Neural cell (in vitro differentiated cells): Measurements from ENCODE around the gene CASTOR1. TPM values are rescaled to one million over a fixed set of nuclear protein-coding genes. Genes with fewer than 3 reads are reported as not detected.

ENCODE experiments used
- H2AFZ ChIP-seq: fragments of 200-600, 300-800 bp; sonication (generic), shearing (Covaris generic); 2 replicates; pipeline ENCODE4 v1.6.0; 2014; ENCODE audit warnings: low read depth, mild to moderate bottlenecking, antibody characterized with exemption, low read length, moderate library complexity
- H3F3A ChIP-seq: fragments of 200-600 bp; shearing (Covaris generic); 2 replicates; pipeline ENCODE4 v1.6.1; 2016; ENCODE audit warnings: mild to moderate bottlenecking, moderate library complexity, mixed read lengths, antibody characterized with exemption, low read length; ENCODE audit not compliant: insufficient read depth, poor library complexity, severe bottlenecking
- H3K27ac ChIP-seq: fragments of 200-600, 300-800 bp; sonication (generic), shearing (Covaris generic); 2 replicates; pipeline ENCODE4 v1.5.1; 2014; ENCODE audit warnings: mild to moderate bottlenecking, low read length, moderate library complexity
- H3K27me3 ChIP-seq: fragments of 300-800, 200-600 bp; sonication (generic), shearing (Covaris generic); 2 replicates; pipeline ENCODE4 v1.6.0; 2014; ENCODE audit warnings: mild to moderate bottlenecking, low read depth, low read length, moderate library complexity; ENCODE audit not compliant: insufficient read depth
- H3K36me3 ChIP-seq: fragments of 300-800, 200-600 bp; sonication (generic), shearing (Covaris generic); 2 replicates; pipeline ENCODE4 v1.5.1; 2014; ENCODE audit warnings: mild to moderate bottlenecking, antibody characterized with exemption, low read length, moderate library complexity; ENCODE audit not compliant: insufficient read depth
- H3K4me2 ChIP-seq: fragments of 300-800, 200-600 bp; sonication (generic), shearing (Covaris generic); 2 replicates; pipeline ENCODE4 v1.6.0; 2014; ENCODE audit warnings: mild to moderate bottlenecking, low read length
- H3K4me3 ChIP-seq: fragments of 300-800, 200-600 bp; sonication (generic), shearing (Covaris generic); 2 replicates; pipeline ENCODE4 v1.5.1; 2014; ENCODE audit warnings: mild to moderate bottlenecking, low read length, moderate library complexity
- H3K79me2 ChIP-seq: fragments of 200-600 bp; shearing (Covaris generic); replicated peaks from 2 replicates; pipeline ENCODE4 v1.6.0; 2014; ENCODE audit warnings: mild to moderate bottlenecking, low read length, moderate library complexity; ENCODE audit not compliant: insufficient read depth
- H3K9ac ChIP-seq: fragments of 300-800, 200-600 bp; sonication (generic), shearing (Covaris generic); 2 replicates; pipeline ENCODE4 v1.6.1; 2016; ENCODE audit warnings: mild to moderate bottlenecking, low read length, mixed read lengths
- H3K9me2 ChIP-seq: fragments of 200-600 bp; shearing (Covaris generic); 2 replicates; pipeline ENCODE4 v1.6.1; 2016; ENCODE audit warnings: mild to moderate bottlenecking, low read length, mixed read lengths; ENCODE audit not compliant: insufficient read depth
- H3K9me3 ChIP-seq: fragments of 200-600, 300-800 bp; sonication (generic), shearing (Covaris generic); 2 replicates; pipeline ENCODE4 v1.6.1; 2016; ENCODE audit warnings: mild to moderate bottlenecking, mixed run types, low read length, moderate library complexity, mixed read lengths
- H4K20me1 ChIP-seq: fragments of 200-600 bp; shearing (Covaris generic); 2 replicates; pipeline ENCODE4 v1.6.1; 2016; ENCODE audit warnings: mild to moderate bottlenecking, mixed run types; ENCODE audit not compliant: insufficient read depth
- EP300 ChIP-seq: fragments of 450-650 bp; conservative IDR thresholded peaks from 2 replicates; pipeline ENCODE4 v1.6.1; 2014; ENCODE audit warnings: antibody characterized with exemption, mild to moderate bottlenecking, moderate library complexity; ENCODE audit not compliant: poor library complexity, severe bottlenecking
- EZH2 ChIP-seq: fragments of 200-600, 300-800 bp; shearing (Covaris generic), sonication (generic); IDR thresholded peaks from 2 replicates; pipeline ENCODE4 v1.6.1; 2014; ENCODE audit warnings: antibody characterized with exemption, low read length, borderline replicate concordance, mild to moderate bottlenecking; ENCODE audit not compliant: insufficient read depth, poor library complexity, severe bottlenecking
- MXI1 ChIP-seq: fragments of 450-650 bp; conservative IDR thresholded peaks from 2 replicates; pipeline ENCODE4 v1.6.1; 2014; ENCODE audit warnings: antibody characterized with exemption, mild to moderate bottlenecking; ENCODE audit not compliant: poor library complexity, severe bottlenecking
- POLR2AphosphoS5 ChIP-seq: IDR thresholded peaks from 2 replicates; pipeline ENCODE4 v1.6.1; 2012
- RAD21 ChIP-seq: fragments of 450-650 bp; conservative IDR thresholded peaks from 2 replicates; pipeline ENCODE4 v1.6.1; 2014; ENCODE audit warnings: antibody characterized with exemption, mild to moderate bottlenecking, moderate library complexity
- SMC3 ChIP-seq: fragments of 450-650 bp; conservative IDR thresholded peaks from 2 replicates; pipeline ENCODE4 v1.6.1; 2014; ENCODE audit warnings: antibody characterized with exemption, mild to moderate bottlenecking, moderate library complexity; ENCODE audit not compliant: poor library complexity
- TAF1 ChIP-seq: IDR thresholded peaks from 2 replicates; pipeline ENCODE4 v1.6.1; 2012; ENCODE audit warnings: low read depth
- polyA plus RNA-seq: library from polyadenylated mRNA; depleted of rRNA; stranded (reverse); fragments of >200 nt; gene quantifications from 2 replicates; pipeline ENCODE4 v1.2.3, GENCODE V29; 2014
- TF ChIP-seq, protein P1 (sequence below): IDR thresholded peaks from 2 replicates; pipeline ENCODE4 v1.6.1; 2012; ENCODE audit warnings: borderline replicate concordance
- TF ChIP-seq, protein P2 (sequence below): fragments of 450-650 bp; IDR thresholded peaks from 2 replicates; pipeline ENCODE4 v1.5.1; 2014; ENCODE audit warnings: antibody characterized with exemption, mild to moderate bottlenecking, moderate library complexity; ENCODE audit not compliant: poor library complexity, severe bottlenecking

CASTOR1 gene
- polyA plus RNA-seq, 1 donor from 2014 or later, result 2.2 TPM

DNA sequence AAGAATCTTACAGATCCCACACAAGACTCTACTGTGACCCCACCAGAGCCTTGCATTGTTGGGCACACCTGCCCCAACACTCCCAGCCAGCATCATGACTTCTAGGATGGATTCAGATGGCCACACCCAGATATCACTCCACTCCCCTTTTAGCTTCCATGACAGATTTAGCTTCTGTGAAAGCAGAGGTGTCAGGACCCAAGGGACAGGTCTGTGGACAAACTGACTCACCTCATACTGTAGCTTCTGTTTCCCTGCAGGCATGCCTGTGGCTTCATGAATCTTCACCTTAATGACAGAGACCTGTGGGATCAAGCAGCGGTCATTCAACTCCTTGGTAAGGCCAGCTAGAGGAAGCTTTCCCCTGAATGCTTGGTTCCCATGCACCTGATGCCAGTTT, 45.9 kb upstream of the CASTOR1 start:
- no peak overlapping the region for H3K27ac ChIP-seq
- no peaks in the 10 kb centered on the region for H3K9me2 ChIP-seq
- H3K36me3 ChIP-seq, result peaks cover 6% of the 10 kb centered on the region

DNA sequence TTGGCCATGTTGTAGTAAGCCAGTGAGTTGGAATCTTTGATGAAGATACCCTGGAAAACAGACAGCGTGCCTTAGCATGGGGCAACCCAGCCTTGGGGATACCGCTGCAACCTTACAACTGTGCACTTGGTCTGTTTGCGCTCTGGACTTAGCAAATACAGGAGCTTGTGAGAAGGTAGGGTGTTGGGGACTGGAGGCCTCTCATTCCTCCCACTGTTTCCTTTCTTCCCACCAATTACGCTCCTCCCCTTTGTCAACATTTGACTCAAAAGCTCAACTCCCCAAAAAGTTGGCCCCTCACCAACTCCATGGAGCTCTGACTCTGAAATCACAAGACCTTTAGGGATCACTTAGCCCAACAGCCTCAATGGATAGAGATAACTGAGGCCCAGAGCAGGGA, 45.3 kb upstream of the CASTOR1 start:
- H4K20me1 ChIP-seq, result no peaks in the 10 kb centered on the region
- no peaks in the 10 kb centered on the region for H3K36me3 ChIP-seq
- no peaks in the 10 kb centered on the region for H3K9me3 ChIP-seq
- no peaks in the 10 kb centered on the region for H3F3A ChIP-seq
- H3K27me3 ChIP-seq, result no peaks in the 10 kb centered on the region
- H3K4me2 ChIP-seq, result no peak overlapping the region
- H3K4me3 ChIP-seq, result no peak overlapping the region
- no peaks in the 10 kb centered on the region for H3K9me2 ChIP-seq
- no peak overlapping the region for H3K27ac ChIP-seq
- no peak overlapping the region for H2AFZ ChIP-seq
- TF ChIP-seq TAF1, result no peak
- TF ChIP-seq EP300, result no peak
- TF ChIP-seq MXI1, result no peak
- no peak for TF ChIP-seq EZH2
- no peak for TF ChIP-seq SMC3
- TF ChIP-seq, protein P1, sequence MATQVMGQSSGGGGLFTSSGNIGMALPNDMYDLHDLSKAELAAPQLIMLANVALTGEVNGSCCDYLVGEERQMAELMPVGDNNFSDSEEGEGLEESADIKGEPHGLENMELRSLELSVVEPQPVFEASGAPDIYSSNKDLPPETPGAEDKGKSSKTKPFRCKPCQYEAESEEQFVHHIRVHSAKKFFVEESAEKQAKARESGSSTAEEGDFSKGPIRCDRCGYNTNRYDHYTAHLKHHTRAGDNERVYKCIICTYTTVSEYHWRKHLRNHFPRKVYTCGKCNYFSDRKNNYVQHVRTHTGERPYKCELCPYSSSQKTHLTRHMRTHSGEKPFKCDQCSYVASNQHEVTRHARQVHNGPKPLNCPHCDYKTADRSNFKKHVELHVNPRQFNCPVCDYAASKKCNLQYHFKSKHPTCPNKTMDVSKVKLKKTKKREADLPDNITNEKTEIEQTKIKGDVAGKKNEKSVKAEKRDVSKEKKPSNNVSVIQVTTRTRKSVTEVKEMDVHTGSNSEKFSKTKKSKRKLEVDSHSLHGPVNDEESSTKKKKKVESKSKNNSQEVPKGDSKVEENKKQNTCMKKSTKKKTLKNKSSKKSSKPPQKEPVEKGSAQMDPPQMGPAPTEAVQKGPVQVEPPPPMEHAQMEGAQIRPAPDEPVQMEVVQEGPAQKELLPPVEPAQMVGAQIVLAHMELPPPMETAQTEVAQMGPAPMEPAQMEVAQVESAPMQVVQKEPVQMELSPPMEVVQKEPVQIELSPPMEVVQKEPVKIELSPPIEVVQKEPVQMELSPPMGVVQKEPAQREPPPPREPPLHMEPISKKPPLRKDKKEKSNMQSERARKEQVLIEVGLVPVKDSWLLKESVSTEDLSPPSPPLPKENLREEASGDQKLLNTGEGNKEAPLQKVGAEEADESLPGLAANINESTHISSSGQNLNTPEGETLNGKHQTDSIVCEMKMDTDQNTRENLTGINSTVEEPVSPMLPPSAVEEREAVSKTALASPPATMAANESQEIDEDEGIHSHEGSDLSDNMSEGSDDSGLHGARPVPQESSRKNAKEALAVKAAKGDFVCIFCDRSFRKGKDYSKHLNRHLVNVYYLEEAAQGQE, result no peak
- TF ChIP-seq RAD21, result no peak
- no peak for TF ChIP-seq POLR2AphosphoS5
- TF ChIP-seq, protein P2, sequence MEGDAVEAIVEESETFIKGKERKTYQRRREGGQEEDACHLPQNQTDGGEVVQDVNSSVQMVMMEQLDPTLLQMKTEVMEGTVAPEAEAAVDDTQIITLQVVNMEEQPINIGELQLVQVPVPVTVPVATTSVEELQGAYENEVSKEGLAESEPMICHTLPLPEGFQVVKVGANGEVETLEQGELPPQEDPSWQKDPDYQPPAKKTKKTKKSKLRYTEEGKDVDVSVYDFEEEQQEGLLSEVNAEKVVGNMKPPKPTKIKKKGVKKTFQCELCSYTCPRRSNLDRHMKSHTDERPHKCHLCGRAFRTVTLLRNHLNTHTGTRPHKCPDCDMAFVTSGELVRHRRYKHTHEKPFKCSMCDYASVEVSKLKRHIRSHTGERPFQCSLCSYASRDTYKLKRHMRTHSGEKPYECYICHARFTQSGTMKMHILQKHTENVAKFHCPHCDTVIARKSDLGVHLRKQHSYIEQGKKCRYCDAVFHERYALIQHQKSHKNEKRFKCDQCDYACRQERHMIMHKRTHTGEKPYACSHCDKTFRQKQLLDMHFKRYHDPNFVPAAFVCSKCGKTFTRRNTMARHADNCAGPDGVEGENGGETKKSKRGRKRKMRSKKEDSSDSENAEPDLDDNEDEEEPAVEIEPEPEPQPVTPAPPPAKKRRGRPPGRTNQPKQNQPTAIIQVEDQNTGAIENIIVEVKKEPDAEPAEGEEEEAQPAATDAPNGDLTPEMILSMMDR, result no peak
- H3K9ac ChIP-seq, result no peak overlapping the region
- no peaks in the 10 kb centered on the region for H3K79me2 ChIP-seq

More for the DNA sequence above, 45.9 kb upstream of the CASTOR1 start:
- TF ChIP-seq MXI1 (no peak), POLR2AphosphoS5 (no peak), EP300 (no peak), RAD21 (no peak), SMC3 (no peak), EZH2 (no peak), TAF1 (no peak)
- TF ChIP-seq, protein P1, result no peak
- TF ChIP-seq, protein P2, result no peak
- H3K4me2 ChIP-seq, result no peak overlapping the region
- no peak overlapping the region for H2AFZ ChIP-seq
- no peaks in the 10 kb centered on the region for H3K79me2 ChIP-seq
- H3F3A ChIP-seq, result no peaks in the 10 kb centered on the region
- H4K20me1 ChIP-seq, result no peaks in the 10 kb centered on the region
- H3K27me3 ChIP-seq, result no peaks in the 10 kb centered on the region
- H3K9me3 ChIP-seq, result no peaks in the 10 kb centered on the region
- no peak overlapping the region for H3K9ac ChIP-seq
- H3K4me3 ChIP-seq, result no peak overlapping the region
